GM12801 (cell line): ENCODE data around the gene TFDP1.

Experiments
- CTCF ChIP-seq: IDR thresholded peaks from one replicate; pipeline ENCODE4 v1.5.1; 2011; ENCODE audit warnings: control low read depth; ENCODE audit not compliant: insufficient read length; ENCODE audit errors: extremely low read depth

The TFDP1 gene

GRCh38 chr13:113611996-113612395 lies 27.4 kb downstream of the TFDP1 start:
- no peak for TF ChIP-seq CTCF

- TF ChIP-seq CTCF, result no peak
Measured at GRCh38 chr13:113612607-113613006, 28.1 kb downstream of the TFDP1 start.

GRCh38 chr13:113613789-113614379 lies 29.3 kb downstream of the TFDP1 start:
- TF ChIP-seq CTCF, result no peak

- TF ChIP-seq CTCF, result no peak
Measured at GRCh38 chr13:113616281-113616906, 31.8 kb downstream of the TFDP1 start.

GRCh38 chr13:113616991-113617749 lies 32.6 kb downstream of the TFDP1 start:
- no peak for TF ChIP-seq CTCF

GRCh38 chr13:113617961-113618360 lies 33.4 kb downstream of the TFDP1 start:
- no peak for TF ChIP-seq CTCF

GRCh38 chr13:113618455-113618854 lies 33.9 kb downstream of the TFDP1 start:
- TF ChIP-seq CTCF, result no peak
